ENCODE data around the gene EFNA1. TPM values are rescaled to one million over a fixed set of nuclear protein-coding genes. Genes with fewer than 3 reads are reported as not detected.

The EFNA1 gene, protein sequence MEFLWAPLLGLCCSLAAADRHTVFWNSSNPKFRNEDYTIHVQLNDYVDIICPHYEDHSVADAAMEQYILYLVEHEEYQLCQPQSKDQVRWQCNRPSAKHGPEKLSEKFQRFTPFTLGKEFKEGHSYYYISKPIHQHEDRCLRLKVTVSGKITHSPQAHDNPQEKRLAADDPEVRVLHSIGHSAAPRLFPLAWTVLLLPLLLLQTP
- total RNA-seq: 84.4 and 125 TPM in 2 replicates

DNA sequence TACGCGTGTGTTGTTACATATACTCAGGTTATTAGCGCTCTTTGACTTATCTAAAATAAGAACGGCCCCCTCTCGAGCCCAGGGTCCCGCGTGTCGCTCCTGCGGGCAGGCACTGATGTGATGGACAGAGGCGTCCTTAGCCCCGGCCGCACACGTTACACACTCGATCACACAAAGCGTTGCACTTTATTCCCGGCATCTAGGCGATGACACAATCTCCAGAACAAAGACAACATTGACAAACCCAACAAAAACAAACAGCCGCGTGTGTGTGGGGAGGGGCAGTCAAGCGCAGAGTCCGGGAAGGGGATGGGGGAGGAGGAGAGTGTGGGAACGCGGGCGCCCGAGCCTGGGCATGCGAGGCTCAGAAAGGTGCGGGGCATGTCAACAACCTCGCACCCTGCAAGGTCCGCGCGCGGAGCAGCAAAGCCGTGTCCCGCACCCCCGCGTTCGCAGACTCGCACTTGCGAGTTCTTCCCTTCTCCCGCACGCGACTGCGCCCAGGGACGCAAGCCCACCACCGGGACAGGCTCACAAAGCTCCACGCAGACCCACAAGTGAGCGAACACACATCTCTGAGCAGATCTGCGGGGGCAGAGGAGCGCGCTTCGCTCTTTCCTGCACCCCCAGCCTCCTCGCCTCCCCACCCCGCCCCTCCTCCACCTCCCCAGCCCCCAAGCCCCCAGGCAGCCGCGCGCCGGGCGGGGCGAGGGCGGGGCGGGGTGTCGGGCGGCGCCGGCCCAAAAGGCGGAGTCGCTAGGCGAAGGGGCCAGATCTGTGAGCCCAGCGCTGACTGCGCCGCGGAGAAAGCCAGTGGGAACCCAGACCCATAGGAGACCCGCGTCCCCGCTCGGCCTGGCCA lies at the start of gene EFNA1:
TSS of gene EFNA1 (plus strand) at position 772 of the 862 bp plus-strand sequence. CDS start 102 bp downstream, outside the sequence.

DNA sequence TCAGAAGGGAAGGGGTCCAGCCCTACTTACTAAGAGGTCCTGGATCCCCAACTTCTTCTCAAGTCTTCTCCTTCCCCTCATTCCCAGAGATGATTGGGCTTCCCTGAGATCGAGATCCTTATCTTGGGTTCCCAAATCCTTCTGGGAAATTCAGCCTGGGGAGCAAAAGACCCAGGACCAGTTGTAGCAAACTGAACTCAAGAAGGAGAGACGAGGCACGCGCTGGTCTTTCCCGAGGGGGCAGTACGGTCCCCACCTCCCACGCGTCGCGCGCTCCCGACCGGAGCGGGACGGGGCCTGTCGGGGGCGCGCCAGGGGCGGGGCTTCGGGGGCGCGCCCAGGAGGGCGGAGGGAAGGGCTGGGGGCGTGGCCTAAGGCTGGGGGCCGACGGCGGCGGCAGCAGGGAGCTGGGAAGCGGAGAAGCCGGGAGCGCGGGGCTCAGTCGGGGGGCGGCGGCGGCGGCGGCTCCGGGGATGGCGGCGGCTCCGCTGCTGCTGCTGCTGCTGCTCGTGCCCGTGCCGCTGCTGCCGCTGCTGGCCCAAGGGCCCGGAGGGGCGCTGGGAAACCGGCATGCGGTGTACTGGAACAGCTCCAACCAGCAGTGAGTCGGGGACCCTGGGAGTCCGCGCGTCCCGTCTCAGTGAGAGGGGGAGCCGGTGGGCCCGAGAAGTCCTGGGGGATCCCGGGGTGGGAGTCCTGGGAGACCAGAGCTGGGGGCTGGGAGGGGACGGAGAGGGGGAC lies 49.0 kb upstream of the EFNA1 start, which contains the start of gene EFNA3:
TSS of gene EFNA3 (plus strand) at position 369 of the 741 bp plus-strand sequence. CDS start at position 474, 105 bp downstream.

DNA sequence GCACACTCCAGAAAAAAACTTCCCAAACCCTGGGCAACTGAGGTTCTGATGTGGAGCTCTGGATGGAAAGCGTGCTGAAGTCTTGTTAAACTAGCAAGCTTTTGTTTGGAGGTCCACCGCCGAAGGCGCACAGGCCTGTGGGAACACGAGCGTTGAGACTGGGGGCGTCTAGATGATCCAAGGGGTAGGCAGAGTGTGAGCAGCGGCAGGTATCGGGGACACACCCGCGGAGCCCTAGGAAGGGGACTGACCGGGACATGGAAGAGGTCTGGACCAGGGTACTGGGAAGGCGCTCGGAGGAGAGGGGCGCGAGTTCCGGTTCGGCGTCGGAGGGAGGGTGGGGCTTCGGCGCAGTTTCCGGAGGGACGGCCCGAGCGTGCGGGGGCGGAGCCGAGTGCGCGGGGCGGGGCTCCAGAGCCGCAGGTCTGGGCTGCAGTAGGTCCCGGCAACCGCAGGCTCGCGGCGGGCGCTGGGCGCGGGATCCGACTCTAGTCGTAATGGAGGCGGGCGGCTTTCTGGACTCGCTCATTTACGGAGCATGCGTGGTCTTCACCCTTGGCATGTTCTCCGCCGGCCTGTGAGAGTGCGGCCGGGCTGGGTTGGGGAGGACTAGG lies 7.8 kb downstream of the EFNA1 start, which contains the start of gene SLC50A1:
TSS of gene SLC50A1 (plus strand) at position 438 of the 614 bp plus-strand sequence. CDS start at position 498, 60 bp downstream.

DNA sequence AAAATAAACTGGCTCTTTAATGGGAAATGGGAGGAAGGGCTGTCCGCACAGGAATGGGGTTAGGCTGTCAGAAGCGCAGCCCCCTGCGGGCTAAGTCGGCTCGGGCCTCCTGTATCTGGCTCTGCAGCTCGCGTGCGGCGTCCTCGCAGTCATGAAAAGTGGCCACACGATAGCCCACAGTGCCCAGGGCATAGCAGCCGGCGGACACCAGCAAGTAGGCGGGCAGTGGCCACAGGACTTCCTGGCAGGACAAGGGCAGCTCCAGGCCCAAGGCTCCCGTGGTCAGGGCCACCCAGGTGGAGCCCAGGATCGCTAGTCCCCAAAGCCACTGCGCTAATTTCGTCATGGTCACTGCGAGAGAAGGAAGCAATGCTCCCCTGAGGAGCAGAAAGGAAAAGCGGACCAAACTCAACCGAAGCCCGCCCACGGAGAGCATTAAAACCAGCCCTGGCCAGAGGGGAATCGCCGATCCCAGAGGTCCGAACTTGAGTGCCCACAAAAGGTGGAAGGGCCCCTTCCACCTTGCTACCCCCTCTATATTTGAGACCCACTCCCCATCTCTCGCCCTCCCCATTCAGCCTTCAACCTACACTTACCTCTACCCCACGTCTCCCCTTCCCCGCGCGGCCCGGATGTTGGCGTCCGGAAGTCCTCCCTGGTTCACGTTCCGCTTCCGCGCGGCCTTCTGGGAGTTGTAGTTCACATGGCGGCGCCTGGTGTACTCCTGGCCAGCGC lies 12.4 kb downstream of the EFNA1 start, which contains the start of gene DPM3:
TSS of gene DPM3 (minus strand) at position 637 of the 735 bp plus-strand sequence. CDS start at position 346, 291 bp downstream.

DNA sequence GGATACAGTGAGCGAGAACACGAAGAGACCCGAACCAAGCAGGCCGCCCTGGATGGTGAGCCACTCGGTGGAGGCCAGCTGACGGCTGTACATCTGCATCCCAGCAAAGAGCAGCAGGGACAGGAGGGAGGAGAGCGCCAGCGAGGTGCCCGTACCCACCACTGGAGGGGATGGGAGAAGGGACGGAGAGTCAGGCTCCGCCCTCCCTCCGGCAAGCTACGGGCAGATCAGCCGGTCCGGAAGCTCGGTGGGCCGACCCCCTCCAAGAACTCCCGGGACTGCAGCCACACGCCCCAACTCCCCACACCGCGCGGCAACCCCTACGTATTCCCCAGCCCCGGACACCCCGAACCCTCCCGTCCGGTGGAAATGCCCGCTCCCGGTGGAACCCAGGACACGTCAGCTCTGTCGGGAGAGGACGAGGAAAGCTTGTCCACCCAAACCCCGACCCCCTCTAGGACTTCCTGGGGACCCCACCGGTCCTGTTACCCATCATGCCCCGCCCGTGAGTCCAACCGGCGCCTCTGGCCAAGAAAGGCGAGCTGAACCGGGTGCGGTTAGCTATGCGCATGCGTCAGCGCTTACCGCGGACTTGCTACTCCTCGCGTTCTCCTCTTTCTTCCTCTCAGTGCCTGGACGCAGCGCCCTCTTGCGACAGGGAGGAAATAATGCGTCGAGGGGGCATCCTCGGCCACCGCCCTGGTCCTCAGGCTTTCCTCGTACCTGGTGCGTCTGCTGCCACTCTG lies 45.2 kb downstream of the EFNA1 start, which contains the start of gene KRTCAP2:
TSS of gene KRTCAP2 (minus strand) at position 573 of the 746 bp plus-strand sequence. CDS start at position 493, 80 bp downstream.

DNA sequence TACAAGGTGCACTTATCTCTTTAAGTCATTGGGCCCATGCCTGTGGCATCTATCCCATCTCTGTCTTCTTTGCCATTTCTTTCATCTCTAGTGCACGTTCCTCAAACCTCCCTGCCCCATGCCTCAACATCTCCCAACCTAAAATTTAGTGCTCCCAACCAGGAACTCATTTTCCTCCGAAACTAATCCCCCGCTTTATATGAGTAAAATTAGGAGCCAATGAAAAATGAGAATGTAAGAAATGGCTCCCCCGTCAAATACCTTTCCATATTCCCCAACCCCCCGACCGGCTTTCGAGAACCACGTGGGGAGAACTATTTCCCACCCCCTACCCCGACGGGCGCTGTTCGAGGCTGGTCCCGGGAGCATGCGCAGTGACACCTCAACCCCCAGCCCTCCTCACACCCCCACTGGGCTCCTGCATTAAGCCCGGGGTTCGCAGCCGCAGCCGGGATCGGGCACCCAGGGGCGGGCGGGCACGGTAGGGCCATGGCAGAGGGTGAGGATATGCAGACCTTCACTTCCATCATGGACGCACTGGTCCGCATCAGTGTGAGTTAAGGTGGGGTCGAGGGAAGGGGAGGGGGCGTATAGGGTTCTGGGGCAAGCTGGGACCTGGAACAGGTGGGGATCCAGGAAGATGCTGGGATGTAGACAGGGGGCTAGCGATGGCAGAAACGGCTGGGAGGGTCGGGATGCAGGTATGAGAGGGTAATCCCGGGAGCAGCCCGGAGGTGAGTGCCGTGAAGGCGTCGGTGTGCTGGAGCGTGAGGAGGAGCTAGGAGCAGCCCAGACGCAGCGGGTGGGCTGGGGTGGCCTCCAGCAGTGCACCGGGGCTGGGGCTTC lies 46.0 kb downstream of the EFNA1 start, which contains the start of gene TRIM46:
TSS of gene TRIM46 (plus strand) at position 372 of the 846 bp plus-strand sequence. CDS start at position 490, 118 bp downstream.

Small RNAs within 50 kb of the gene (small RNA-seq; reads per million reads assigned to genes)
- gene HMGN2P18 (not detected), gene RF00019 (not detected)

Other genes starting within 250 kb of the EFNA1 start
- gene PMVK, start 191.2 kb upstream of the EFNA1 start, total RNA-seq: 5.8 and 6.5 TPM in 2 replicates
- 59.8 and 75.1 TPM in 2 replicates for gene PBXIP1, start 171.8 kb upstream of the EFNA1 start, total RNA-seq
- gene PYGO2, start 166.1 kb upstream of the EFNA1 start, total RNA-seq: 12.0 and 12.7 TPM in 2 replicates
- gene SHC1, start 157.1 kb upstream of the EFNA1 start, total RNA-seq: 312 and 348 TPM in 2 replicates
- 52.3 and 69.7 TPM in 2 replicates for gene CKS1B, start 153.2 kb upstream of the EFNA1 start, total RNA-seq
- gene FLAD1, start 144.5 kb upstream of the EFNA1 start, total RNA-seq: 32.7 and 35.1 TPM in 2 replicates
- gene LENEP, start 134.3 kb upstream of the EFNA1 start, total RNA-seq: 0.67 and 1.3 TPM in 2 replicates
- 15.4 and 16.8 TPM in 2 replicates for gene ZBTB7B, start 125.1 kb upstream of the EFNA1 start, total RNA-seq
- gene DCST2, start 94.1 kb upstream of the EFNA1 start, total RNA-seq: not detected in 2 replicates
- gene DCST1, start 94.1 kb upstream of the EFNA1 start, total RNA-seq: not detected in 2 replicates
- 508 and 513 TPM in 2 replicates for gene ADAM15, start 76.6 kb upstream of the EFNA1 start, total RNA-seq
- 11.7 and 12.7 TPM in 2 replicates for gene EFNA4, start 64.1 kb upstream of the EFNA1 start, total RNA-seq
- 1.6 and 3.6 TPM in 2 replicates for gene EFNA3, start 49.0 kb upstream of the EFNA1 start, total RNA-seq
- gene SLC50A1, start 8.0 kb downstream of the EFNA1 start, total RNA-seq: 28.1 and 31.6 TPM in 2 replicates
- gene DPM3, start 12.7 kb downstream of the EFNA1 start, total RNA-seq: 42.5 and 53.3 TPM in 2 replicates
- gene KRTCAP2, start 45.4 kb downstream of the EFNA1 start, total RNA-seq: 81.0 and 141 TPM in 2 replicates
- gene TRIM46, start 46.0 kb downstream of the EFNA1 start, total RNA-seq: 6.9 and 12.0 TPM in 2 replicates
- gene THBS3, start 80.0 kb downstream of the EFNA1 start, total RNA-seq: 15.8 and 16.7 TPM in 2 replicates
- 42.1 and 44.7 TPM in 2 replicates for gene MTX1, start 80.8 kb downstream of the EFNA1 start, total RNA-seq
- 8.2 and 9.5 TPM in 2 replicates for gene ENTREP3, start 127.6 kb downstream of the EFNA1 start, total RNA-seq
- gene SCAMP3, start 134.5 kb downstream of the EFNA1 start, total RNA-seq: 43.1 and 51.0 TPM in 2 replicates
- gene CLK2, start 145.6 kb downstream of the EFNA1 start, total RNA-seq: 27.3 and 27.4 TPM in 2 replicates
- gene HCN3, start 149.6 kb downstream of the EFNA1 start, total RNA-seq: 0.65 and 1.3 TPM in 2 replicates
- gene PKLR, start 173.6 kb downstream of the EFNA1 start, total RNA-seq: not detected in 2 replicates
- gene FDPS, start 181.0 kb downstream of the EFNA1 start, total RNA-seq: 260 and 393 TPM in 2 replicates
- 18.6 and 19.2 TPM in 2 replicates for gene RUSC1, start 193.0 kb downstream of the EFNA1 start, total RNA-seq

Measured in vein endothelial cell (primary cell).